GM12878 (cell line): ENCODE measurements around the gene SVIL. TPM values are rescaled to one million over a fixed set of nuclear protein-coding genes. Genes with fewer than 3 reads are reported as not detected.
"Not testable (repeated sequence)": the region's sequence is repeated elsewhere in the genome, so short reads cannot be mapped to it uniquely, and the experiment has no call there.

Experiments used
- ATAC-seq: fragments of 200-7000 bp; cut with Tn5 transposase; 3 replicates; pipeline ENCODE4 v1.9.1; 2020; ENCODE audit warnings: mild to moderate bottlenecking, moderate library complexity
- BruUV-seq: library from RNA; stranded (reverse); fragments of 400-500 nt; replicated peaks from 2 replicates; lab custom pipeline; 2021; lab: Mats Ljungman, UMichigan
- CTCF ChIA-PET: fragments of 300-600 bp; sonication (Branson Sonifier 250); formaldehyde crosslinking; extraction: SDS; loops from one replicate; lab custom pipeline; 2021; ENCODE audit warnings: inconsistent platforms; lab: Yijun Ruan, JAX
- POLR2A ChIA-PET: fragments of 350-600 bp; formaldehyde crosslinking; extraction: SDS; loops from one replicate; lab custom pipeline; 2021; ENCODE audit warnings: inconsistent platforms; lab: Charles Lee
- RAD21 ChIA-PET: fragments of 300-600 bp; sonication (Branson Sonifier 250); formaldehyde crosslinking; loops from one replicate; lab custom pipeline; 2023; ENCODE audit warnings: antibody characterized with exemption; ENCODE audit not compliant: unreplicated experiment; lab: Charles Lee
- SMC1A ChIA-PET: fragments of 300-600 bp; sonication (Branson Sonifier 250); formaldehyde crosslinking; loops from one replicate; lab custom pipeline; 2023; ENCODE audit not compliant: unreplicated experiment, uncharacterized antibody; lab: Charles Lee
- DNase-seq: peaks from one replicate; pipeline ENCODE4 v3.0.0-alpha.2; 2011; ENCODE audit warnings: low read depth, low spot score
- FAIRE-seq: peaks from 3 replicates; lab custom pipeline; 2011; peaks lifted over from hg19 to GRCh38; lab: Jason Lieb, UNC
- H2AFZ ChIP-seq: 2 replicates; pipeline ENCODE4 v1.6.0; 2011; ENCODE audit warnings: low read depth, low read length, control low read depth; ENCODE audit not compliant: control insufficient read depth
- H3K27ac ChIP-seq: 2 replicates; pipeline ENCODE4 v1.5.1; 2011; ENCODE audit warnings: control low read depth; ENCODE audit not compliant: control insufficient read depth, insufficient read depth
- H3K27me3 ChIP-seq, 2 experiments: replicated peaks in 1 of 2; 2 replicates each; pipeline versions ENCODE4 v1.6.0 to v1.6.1; 2011; ENCODE audit warnings: low read length in 1 of 2; ENCODE audit not compliant: control insufficient read depth in 2 of 2, insufficient read depth in 2 of 2
- H3K36me3 ChIP-seq, 2 experiments: 2 replicates each; pipeline ENCODE4 v1.5.1; 2011; ENCODE audit warnings: low read length in 1 of 2; ENCODE audit not compliant: control insufficient read depth in 2 of 2, insufficient read depth in 2 of 2
- H3K4me1 ChIP-seq: 2 replicates; pipeline ENCODE4 v1.6.1; 2011; ENCODE audit warnings: mild to moderate bottlenecking, low read length, moderate library complexity, mixed read lengths; ENCODE audit not compliant: control insufficient read depth, insufficient read depth
- H3K4me2 ChIP-seq: 2 replicates; pipeline ENCODE4 v1.6.0; 2011; ENCODE audit warnings: control low read depth; ENCODE audit not compliant: control insufficient read depth, insufficient read depth
- H3K4me3 ChIP-seq: fragments of 200-600 bp; sonication (generic); 2 replicates; pipeline ENCODE4 v1.5.1; 2016
- H3K79me2 ChIP-seq: 2 replicates; pipeline ENCODE4 v1.6.0; 2011; ENCODE audit warnings: low read length; ENCODE audit not compliant: control insufficient read depth, insufficient read depth
- H3K9ac ChIP-seq: 2 replicates; pipeline ENCODE4 v1.8.0; 2011; ENCODE audit warnings: low read length, control low read depth, mixed read lengths; ENCODE audit not compliant: control insufficient read depth, insufficient read depth
- H3K9me3 ChIP-seq: replicated peaks from 3 replicates; pipeline ENCODE4 v1.5.1; 2011; ENCODE audit warnings: mild to moderate bottlenecking, low read length; ENCODE audit not compliant: control insufficient read depth, insufficient read depth
- H4K20me1 ChIP-seq: 2 replicates; pipeline ENCODE4 v1.6.0; 2011; ENCODE audit not compliant: control insufficient read depth, insufficient read depth
- ETV6 ChIP-seq, 2 experiments: fragments of 450-650 bp in 1 of 2; IDR thresholded peaks in 1 of 2; conservative IDR thresholded peaks in 1 of 2; 2 replicates each; pipeline ENCODE4 v1.6.1; 2014; ENCODE audit warnings: antibody characterized with exemption in 1 of 2, borderline replicate concordance in 1 of 2, low read depth in 1 of 2, mild to moderate bottlenecking in 1 of 2, moderate library complexity in 1 of 2
- FOXM1 ChIP-seq: IDR thresholded peaks from 2 replicates; pipeline ENCODE4 v1.6.1; 2012; ENCODE audit warnings: low read depth, mild to moderate bottlenecking, inconsistent platforms, low read length, moderate library complexity
- LARP7 ChIP-seq: fragments of 450-650 bp; IDR thresholded peaks from 2 replicates; pipeline ENCODE4 v1.6.1; 2017; ENCODE audit warnings: mild to moderate bottlenecking
- NR2C2 ChIP-seq: IDR thresholded peaks from 2 replicates; pipeline ENCODE4 v1.6.1; 2011; ENCODE audit warnings: borderline replicate concordance, low read depth; ENCODE audit not compliant: control insufficient read depth, insufficient read length
- TCF12 ChIP-seq: IDR thresholded peaks from 2 replicates; pipeline ENCODE4 v1.6.1; 2011; ENCODE audit warnings: low read depth, mild to moderate bottlenecking, low read length
- ZBTB33 ChIP-seq: fragments of 450-650 bp; IDR thresholded peaks from 2 replicates; pipeline ENCODE4 v1.6.1; 2017; ENCODE audit warnings: mild to moderate bottlenecking
- WGBS: methylation state at CpG from one replicate; pipeline ENCODE4 v1.1.6; 2016; ENCODE audit warnings: low lambda C conversion rate; ENCODE audit not compliant: insufficient replicate concordance, insufficient coverage; ENCODE audit errors: missing lambda C conversion rate; 5-methylcytosine and 5-hydroxymethylcytosine counted together
- in situ Hi-C: fragments of 300-500 bp; cut with MboI; formaldehyde crosslinking; loops from 9 replicates; pipeline ENCODE4 v1.14.3; 2018; ENCODE audit warnings: mixed read lengths
- intact Hi-C: fragments of 100-400 bp; cut with micrococcal nuclease; formaldehyde crosslinking; loops from one replicate; pipeline ENCODE4 v1.14.2; 2022; ENCODE audit not compliant: unreplicated experiment
- polyA plus RNA-seq, 11 experiments: library from polyadenylated mRNA; depleted of rRNA in 4 of 11; unstranded in 6 of 11; stranded (reverse) in 5 of 11; fragments of >200 nt; fragmentation: Nextera tagmentation in 4 of 11; fragmentation: Illumina TruSeq in 1 of 11; extraction: Ambion mirVana in 4 of 11; extraction: Trizol in 1 of 11; gene quantifications; 1 replicate in 1 of 11; 2 replicates in 10 of 11; pipeline versions ENCODE4 v1.2.1 to v1.2.3, GENCODE V29; 2011 to 2016; ENCODE audit warnings: inconsistent platforms in 2 of 11, missing spikeins in 2 of 11, low read depth in 1 of 11
- total RNA-seq, 4 experiments: library from RNA; depleted of rRNA in 3 of 4; stranded (reverse); fragments of >200 nt in 3 of 4; fragmentation: Illumina TruSeq in 1 of 4; extraction: Trizol in 1 of 4; gene quantifications; 2 replicates each; pipeline versions ENCODE4 v1.2.1 to v1.2.3, GENCODE V29; 2013 to 2021

Gene SVIL
- total and polyA plus RNA-seq, 10 of the 15 experiments (the other 5 are each of a cell fraction or from before 2014, with no cell fraction given): 0.22 to 1.9 (median 0.87) TPM

- H3K9ac ChIP-seq, intact Hi-C loops, H3K36me3 ChIP-seq, SMC1A ChIA-PET, POLR2A ChIA-PET, ATAC-seq, H3K9me3 ChIP-seq, FAIRE-seq, H3K27me3 ChIP-seq, RAD21 ChIA-PET, H4K20me1 ChIP-seq, DNase-seq, H3K4me3 ChIP-seq, CTCF ChIA-PET, in situ Hi-C loops, H3K4me2 ChIP-seq, H3K4me1 ChIP-seq, BruUV-seq, H3K27ac ChIP-seq, H2AFZ ChIP-seq, H3K79me2 ChIP-seq: not testable (repeated sequence)
- WGBS: 20% methylated on average over 7 of the region's 7 CpGs
Measured at GRCh38 chr10:29606693-29607092, 28.1 kb downstream of the SVIL start.

GRCh38 chr10:29604291-29604825 is 30.4 kb downstream of the SVIL start:
- H3K4me1 ChIP-seq: no peaks in the 10 kb centered on the region
- no peaks in the 10 kb centered on the region for H3K36me3 ChIP-seq
- no peak overlapping the region for H3K27ac ChIP-seq
- H4K20me1 ChIP-seq: no peaks in the 10 kb centered on the region
- intact Hi-C loops: no loop called here
- in situ Hi-C loops: no loop called here
- H3K79me2 ChIP-seq: no peaks in the 10 kb centered on the region
- TF ChIP-seq LARP7 (no peak), ZBTB33 (no peak), ETV6 (conservative IDR thresholded peaks at IDR 0.05 in 1 of 2, IDR thresholded peaks at IDR 0.05 in 1 of 2; ENCODE audit: borderline replicate concordance in 1 of 2, low read depth in 1 of 2) (no peak), FOXM1 (no peak), NR2C2 (no peak), TCF12 (no peak)
- no peak overlapping the region for H3K4me3 ChIP-seq
- FAIRE-seq (no peak), ATAC-seq (no peak), DNase-seq (no peak)
- CTCF ChIA-PET: interaction anchor here (0.6 to 1.1 kb wide), 2 partner anchors 25 to 734 kb away, joined by 3 read pairs; no protein-coding TSS in a partner anchor
- no peak overlapping the region for H3K4me2 ChIP-seq
- BruUV-seq: no TSS peak
- RAD21 ChIA-PET: no interaction called here
- POLR2A ChIA-PET: no interaction called here
- H3K9me3 ChIP-seq: no peaks in the 10 kb centered on the region; the same call in 2 of the 3 replicates
- H3K9ac ChIP-seq: no peak overlapping the region
- no peaks in the 10 kb centered on the region for H3K27me3 ChIP-seq
- no peak overlapping the region for H2AFZ ChIP-seq
- 50% methylated on average over 6 of the region's 9 CpGs for WGBS
- SMC1A ChIA-PET: interaction anchor here (2.1 kb wide), 1 partner anchor 14 kb away, joined by 10 read pairs; no protein-coding TSS in a partner anchor
